Body of pancreas (tissue), 4 donors: Measurements from ENCODE around the gene OXLD1. TPM values are rescaled to one million over a fixed set of nuclear protein-coding genes. Genes with fewer than 3 reads are reported as not detected.

Source experiments
- ATAC-seq: fragments of 150-250 bp; one replicate; pipeline ENCODE4 v1.9.1; 2016
- DNase-seq, 4 donors: peaks; one replicate each; pipeline ENCODE4 v3.0.0-alpha.2; 2019
- H3K27ac ChIP-seq, 4 donors: fragments of 200-600 bp; sonication (generic); 1 replicate in 3 of 4; 2 replicates in 1 of 4; pipeline versions ENCODE4 v1.5.1 to v1.6.1; 2016 to 2019; ENCODE audit warnings: mild to moderate bottlenecking in 1 of 4, mixed read lengths in 1 of 4, moderate library complexity in 1 of 4
- H3K27me3 ChIP-seq, 2 donors: fragments of 200-600 bp; sonication (generic); one replicate each; pipeline ENCODE4 v1.6.0; 2016; ENCODE audit warnings: mild to moderate bottlenecking in 1 of 2
- H3K36me3 ChIP-seq, 2 donors: fragments of 200-600 bp; sonication (generic); replicated peaks in 1 of 2; 2 replicates each; pipeline ENCODE4 v1.5.1; 2016; ENCODE audit warnings: low read depth in 2 of 2; ENCODE audit not compliant: insufficient read depth in 1 of 2
- H3K4me1 ChIP-seq: fragments of 200-600 bp; sonication (generic); one replicate; pipeline ENCODE4 v1.6.0; 2016
- H3K4me3 ChIP-seq, 2 donors: fragments of 200-600 bp; sonication (generic); 1 replicate in 1 of 2; 2 replicates in 1 of 2; pipeline ENCODE4 v1.5.1; 2016 to 2019
- H3K9me3 ChIP-seq, 3 donors: fragments of 200-600 bp; sonication (generic); 1 replicate in 2 of 3; 2 replicates in 1 of 3; pipeline ENCODE4 v1.5.1; 2016
- POLR2A ChIP-seq, 3 donors: fragments of 450-650 bp; IDR thresholded peaks; one replicate each; pipeline ENCODE4 v1.6.1; 2016; ENCODE audit warnings: antibody characterized with exemption in 3 of 3, mild to moderate bottlenecking in 2 of 3
- WGBS, 2 donors: methylation state at CpG; one replicate each; pipeline ENCODE4 v1.1.5; 2017; 5-methylcytosine and 5-hydroxymethylcytosine counted together
- intact Hi-C: fragments of 100-400 bp; cut with DNase I; formaldehyde crosslinking; loops from one replicate; pipeline ENCODE4 v1.15.1; 2023
- total RNA-seq, 2 donors: library from RNA; depleted of rRNA; stranded (reverse); fragments of >200 nt; gene quantifications; one replicate each; pipeline ENCODE4 v1.1.0, GENCODE V29; 2016
- TF ChIP-seq, protein P1 (sequence below), 7 experiments: fragments of 450-650 bp in 4 of 7; fragments of 200-600 bp in 3 of 7; sonication (generic) in 3 of 7; IDR thresholded peaks; one replicate each; pipeline ENCODE4 v1.5.1; 2016 to 2019; ENCODE audit warnings: antibody characterized with exemption in 7 of 7

The OXLD1 gene
- total RNA-seq, 2 donors from 2014 or later, result 18.1 to 23.3 TPM

GRCh38 chr17:81667754-81668153 lies 1.3 kb upstream of the OXLD1 start:
- H3K4me1 ChIP-seq, result peaks cover 19% of the 10 kb centered on the region
- no peak for DNase-seq
- intact Hi-C loops, result no loop called here
- 79 to 83% methylated on average over 18 of the region's 18 CpGs for WGBS, 2 donors
- no peaks in the 10 kb centered on the region for H3K27me3 ChIP-seq
- no peak for ATAC-seq
- H3K36me3 ChIP-seq, result peaks cover 0 to 17% of the 10 kb centered on the region in 2 donors
- no peak overlapping the region for H3K4me3 ChIP-seq
- no peaks in the 10 kb centered on the region for H3K9me3 ChIP-seq
- no peak overlapping the region for H3K27ac ChIP-seq
- TF ChIP-seq, protein P1, sequence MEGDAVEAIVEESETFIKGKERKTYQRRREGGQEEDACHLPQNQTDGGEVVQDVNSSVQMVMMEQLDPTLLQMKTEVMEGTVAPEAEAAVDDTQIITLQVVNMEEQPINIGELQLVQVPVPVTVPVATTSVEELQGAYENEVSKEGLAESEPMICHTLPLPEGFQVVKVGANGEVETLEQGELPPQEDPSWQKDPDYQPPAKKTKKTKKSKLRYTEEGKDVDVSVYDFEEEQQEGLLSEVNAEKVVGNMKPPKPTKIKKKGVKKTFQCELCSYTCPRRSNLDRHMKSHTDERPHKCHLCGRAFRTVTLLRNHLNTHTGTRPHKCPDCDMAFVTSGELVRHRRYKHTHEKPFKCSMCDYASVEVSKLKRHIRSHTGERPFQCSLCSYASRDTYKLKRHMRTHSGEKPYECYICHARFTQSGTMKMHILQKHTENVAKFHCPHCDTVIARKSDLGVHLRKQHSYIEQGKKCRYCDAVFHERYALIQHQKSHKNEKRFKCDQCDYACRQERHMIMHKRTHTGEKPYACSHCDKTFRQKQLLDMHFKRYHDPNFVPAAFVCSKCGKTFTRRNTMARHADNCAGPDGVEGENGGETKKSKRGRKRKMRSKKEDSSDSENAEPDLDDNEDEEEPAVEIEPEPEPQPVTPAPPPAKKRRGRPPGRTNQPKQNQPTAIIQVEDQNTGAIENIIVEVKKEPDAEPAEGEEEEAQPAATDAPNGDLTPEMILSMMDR (IDR thresholded peaks at IDR 0.05), result no peak
- TF ChIP-seq POLR2A (IDR thresholded peaks at IDR 0.05), result no peak

DNA sequence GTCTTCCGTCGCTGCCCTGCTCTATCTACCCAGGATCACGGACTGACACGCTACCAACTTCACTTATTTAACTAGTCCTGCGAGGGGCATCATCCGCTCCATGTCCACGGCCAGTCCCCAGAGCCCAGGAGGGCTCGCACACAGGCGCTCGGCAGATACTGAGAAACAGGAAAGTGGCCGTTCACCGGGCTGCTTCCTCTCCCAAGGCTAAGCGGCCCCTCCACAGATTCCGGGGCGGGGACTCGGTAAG lies 388 bp downstream of the OXLD1 start:
- H3K27ac ChIP-seq, result peak overlapping the region; percentile 63 to 88 (median 79)
- peaks cover 22% of the 10 kb centered on the region for H3K4me1 ChIP-seq
- no peaks in the 10 kb centered on the region for H3K27me3 ChIP-seq
- H3K36me3 ChIP-seq, result peaks cover 0 to 2% of the 10 kb centered on the region in 2 donors
- 0% methylated on average over 8 to 16 of the region's 16 CpGs for WGBS, 2 donors
- DNase-seq, result no peak
- peak; percentile 27 for ATAC-seq
- no peaks in the 10 kb centered on the region for H3K9me3 ChIP-seq
- peak overlapping the region; percentile 75 to 80 for H3K4me3 ChIP-seq
- intact Hi-C loops, result no loop called here
- TF ChIP-seq, protein P1 (IDR thresholded peaks at IDR 0.05), result no peak
- TF ChIP-seq POLR2A (IDR thresholded peaks at IDR 0.05), result no peak

- H3K36me3 ChIP-seq, result peaks cover 0 to 2% of the 10 kb centered on the region in 2 donors
- H3K4me1 ChIP-seq, result peaks cover 27% of the 10 kb centered on the region
- no peaks in the 10 kb centered on the region for H3K27me3 ChIP-seq
- WGBS, 2 donors, result 54 to 64% methylated on average over 18 to 29 of the region's 30 CpGs
- ATAC-seq, result peak; percentile 2
- TF ChIP-seq, protein P1 (IDR thresholded peaks at IDR 0.05), result no peak
- no peak for TF ChIP-seq POLR2A (IDR thresholded peaks at IDR 0.05)
- H3K4me3 ChIP-seq, result peak overlapping the region; percentile 75 to 80
- DNase-seq, result peak in 2 of 4 donors; percentile 16 to 17
- H3K9me3 ChIP-seq, result no peaks in the 10 kb centered on the region
- intact Hi-C loops, result no loop called here
- peak overlapping the region in 3 of 4 donors; percentile 63 to 88 (median 86) for H3K27ac ChIP-seq
These were observed 957 bp downstream of the OXLD1 start for GRCh38 chr17:81665205-81666091.

GRCh38 chr17:81664051-81664470 lies 2.3 kb downstream of the OXLD1 start:
- H3K4me3 ChIP-seq, result no peak overlapping the region
- whole genome bisulfite sequencing, 2 donors, result 86 to 100% methylated on average over 1 to 7 of the region's 7 CpGs
- no peak for ATAC-seq
- intact Hi-C loops, result no loop called here
- H3K36me3 ChIP-seq, result no peaks in the 10 kb centered on the region
- peaks cover 41% of the 10 kb centered on the region for H3K4me1 ChIP-seq
- DNase-seq, result no peak
- H3K27me3 ChIP-seq, result no peaks in the 10 kb centered on the region
- TF ChIP-seq, protein P1 (IDR thresholded peaks at IDR 0.05), result no peak
- TF ChIP-seq POLR2A (IDR thresholded peaks at IDR 0.05), result no peak
- H3K27ac ChIP-seq, result no peak overlapping the region
- no peaks in the 10 kb centered on the region for H3K9me3 ChIP-seq

- ATAC-seq, result no peak
- no peak overlapping the region for H3K4me3 ChIP-seq
- DNase-seq, result no peak
- H3K27ac ChIP-seq, result no peak overlapping the region
- no peak for TF ChIP-seq POLR2A (IDR thresholded peaks at IDR 0.05)
- TF ChIP-seq, protein P1 (IDR thresholded peaks at IDR 0.05), result no peak
- no peaks in the 10 kb centered on the region for H3K9me3 ChIP-seq
- WGBS, 2 donors, result 85 to 94% methylated on average over 4 of the region's 4 CpGs
- intact Hi-C loops, result no loop called here
- peaks cover 35% of the 10 kb centered on the region for H3K4me1 ChIP-seq
- no peaks in the 10 kb centered on the region for H3K36me3 ChIP-seq
- H3K27me3 ChIP-seq, result no peaks in the 10 kb centered on the region
These were observed 4.4 kb downstream of the OXLD1 start for GRCh38 chr17:81662002-81662401.
